ENCODE results near the gene ARMH4. TPM values are rescaled to one million over a fixed set of nuclear protein-coding genes. Genes with fewer than 3 reads are reported as not detected.

Gene ARMH4
- total and polyA plus RNA-seq, 7 experiments from 2014 or later: 1.7 TPM; not detected in 6

GRCh38 chr14:58149196-58149595 is 2.8 kb downstream of the ARMH4 start:
- CTCF ChIA-PET: no interaction called here
- Histone ChIP-seq H3K4me1 (ENCODE audit: control insufficient read depth in 2 of 2, insufficient read depth in 2 of 2, low read length in 2 of 2) (peaks cover 7 to 8% of the 10 kb centered on the region in 2 donors), H3K36me3 (ENCODE audit: control insufficient read depth in 2 of 3, insufficient read depth in 3 of 3, low read length in 3 of 3) (no peaks in the 10 kb centered on the region), H3K27me3 (ENCODE audit: control insufficient read depth in 2 of 2, insufficient read depth in 2 of 2, low read length in 2 of 2) (peaks cover 0 to 4% of the 10 kb centered on the region in 2 donors), H3K27ac (ENCODE audit: low read depth, low read length) (no peak overlapping the region), H3K9me3 (ENCODE audit: control insufficient read depth in 2 of 3, low read length in 3 of 3) (no peaks in the 10 kb centered on the region), H3K4me3 (ENCODE audit: low read length) (no peak overlapping the region)
- no peaks in the 10 kb centered on the region for H3K36me3 Mint-ChIP-seq
- H3K4me1 Mint-ChIP-seq: peaks cover 9 to 21% (median 13%) of the 10 kb centered on the region in 7 donors
- no peak for DNase-seq
- intact Hi-C loops (cut with micrococcal nuclease): no loop called here
- H3K27ac Mint-ChIP-seq: no peak overlapping the region
- H3K9me3 Mint-ChIP-seq: no peaks in the 10 kb centered on the region
- POLR2A ChIA-PET: no interaction called here
- ATAC-seq: no peak
- no peak overlapping the region for H3K4me3 Mint-ChIP-seq
- peaks cover 52 to 65% (median 63%) of the 10 kb centered on the region in 5 donors for H3K27me3 Mint-ChIP-seq

GRCh38 chr14:58146399-58146798 is 5.6 kb downstream of the ARMH4 start:
- Mint-ChIP-seq H3K36me3 (no peaks in the 10 kb centered on the region), H3K27me3 (peaks cover 32 to 53% (median 47%) of the 10 kb centered on the region in 5 donors), H3K4me3 (no peak overlapping the region), H3K9me3 (no peaks in the 10 kb centered on the region), H3K4me1 (peaks cover 0 to 7% (median 5%) of the 10 kb centered on the region in 7 donors), H3K27ac (no peak overlapping the region)
- H3K27ac ChIP-seq (ENCODE audit: low read depth, low read length): no peak overlapping the region
- no peaks in the 10 kb centered on the region for H3K36me3 ChIP-seq (ENCODE audit: control insufficient read depth in 2 of 3, insufficient read depth in 3 of 3, low read length in 3 of 3)
- no peaks in the 10 kb centered on the region for H3K9me3 ChIP-seq (ENCODE audit: control insufficient read depth in 2 of 3, low read length in 3 of 3)
- ATAC-seq (no peak), DNase-seq (no peak)
- H3K27me3 ChIP-seq (ENCODE audit: control insufficient read depth in 2 of 2, insufficient read depth in 2 of 2, low read length in 2 of 2): no peaks in the 10 kb centered on the region
- intact Hi-C loops (cut with micrococcal nuclease): no loop called here
- no peaks in the 10 kb centered on the region for H3K4me1 ChIP-seq (ENCODE audit: control insufficient read depth in 2 of 2, insufficient read depth in 2 of 2, low read length in 2 of 2)
- ChIA-PET POLR2A (no interaction called here), CTCF (interaction anchor here (0.6 to 0.9 kb wide), 2 partner anchors 18 to 39 kb away, joined by 3 to 4 read pairs; no protein-coding TSS in a partner anchor)
- H3K4me3 ChIP-seq (ENCODE audit: low read length): no peak overlapping the region

- no peak overlapping the region for H3K4me3 Mint-ChIP-seq
- ChIA-PET CTCF (interaction anchor here (0.9 kb wide), 1 partner anchor 39 kb away, joined by 4 read pairs; no protein-coding TSS in a partner anchor), POLR2A (no interaction called here)
- ATAC-seq: no peak
- peaks cover 28 to 48% (median 42%) of the 10 kb centered on the region in 5 donors for H3K27me3 Mint-ChIP-seq
- H3K9me3 Mint-ChIP-seq: no peaks in the 10 kb centered on the region
- no peaks in the 10 kb centered on the region for H3K36me3 Mint-ChIP-seq
- H3K27ac Mint-ChIP-seq: no peak overlapping the region
- Histone ChIP-seq H3K4me1 (ENCODE audit: control insufficient read depth in 2 of 2, insufficient read depth in 2 of 2, low read length in 2 of 2) (no peaks in the 10 kb centered on the region), H3K27ac (ENCODE audit: low read depth, low read length) (no peak overlapping the region), H3K4me3 (ENCODE audit: low read length) (no peak overlapping the region), H3K9me3 (ENCODE audit: control insufficient read depth in 2 of 3, low read length in 3 of 3) (no peaks in the 10 kb centered on the region), H3K36me3 (ENCODE audit: control insufficient read depth in 2 of 3, insufficient read depth in 3 of 3, low read length in 3 of 3) (no peaks in the 10 kb centered on the region), H3K27me3 (ENCODE audit: control insufficient read depth in 2 of 2, insufficient read depth in 2 of 2, low read length in 2 of 2) (no peaks in the 10 kb centered on the region)
- intact Hi-C loops (cut with micrococcal nuclease): no loop called here
- H3K4me1 Mint-ChIP-seq: peaks cover 0 to 3% (median 2%) of the 10 kb centered on the region in 7 donors
- no peak for DNase-seq
Observed at GRCh38 chr14:58145936-58146335, 6.1 kb downstream of the ARMH4 start.

- ChIA-PET POLR2A (no interaction called here), CTCF (no interaction called here)
- Mint-ChIP-seq H3K9me3 (no peaks in the 10 kb centered on the region), H3K27ac (no peak overlapping the region), H3K4me1 (peaks cover 0 to 9% (median 0%) of the 10 kb centered on the region in 7 donors), H3K36me3 (no peaks in the 10 kb centered on the region), H3K27me3 (peaks cover 5 to 25% (median 15%) of the 10 kb centered on the region in 5 donors), H3K4me3 (no peak overlapping the region)
- Histone ChIP-seq H3K9me3 (ENCODE audit: control insufficient read depth in 2 of 3, low read length in 3 of 3) (no peaks in the 10 kb centered on the region), H3K27me3 (ENCODE audit: control insufficient read depth in 2 of 2, insufficient read depth in 2 of 2, low read length in 2 of 2) (no peaks in the 10 kb centered on the region), H3K27ac (ENCODE audit: low read depth, low read length) (no peak overlapping the region), H3K4me3 (ENCODE audit: low read length) (no peak overlapping the region), H3K36me3 (ENCODE audit: control insufficient read depth in 2 of 3, insufficient read depth in 3 of 3, low read length in 3 of 3) (no peaks in the 10 kb centered on the region), H3K4me1 (ENCODE audit: control insufficient read depth in 2 of 2, insufficient read depth in 2 of 2, low read length in 2 of 2) (no peaks in the 10 kb centered on the region)
- no peak for DNase-seq
- intact Hi-C loops (cut with micrococcal nuclease): no loop called here
- ATAC-seq: no peak
Observed at GRCh38 chr14:58143106-58143505, 8.9 kb downstream of the ARMH4 start.

- Mint-ChIP-seq H3K36me3 (no peaks in the 10 kb centered on the region), H3K4me3 (no peak overlapping the region), H3K4me1 (peaks cover 0 to 10% (median 0%) of the 10 kb centered on the region in 7 donors), H3K27ac (no peak overlapping the region), H3K27me3 (peaks cover 4 to 17% (median 13%) of the 10 kb centered on the region in 5 donors), H3K9me3 (no peaks in the 10 kb centered on the region)
- CTCF ChIA-PET: no interaction called here
- ATAC-seq (no peak), DNase-seq (no peak)
- intact Hi-C loops (cut with micrococcal nuclease): no loop called here
- H3K4me1 ChIP-seq (ENCODE audit: control insufficient read depth in 2 of 2, insufficient read depth in 2 of 2, low read length in 2 of 2): no peaks in the 10 kb centered on the region
- H3K27ac ChIP-seq (ENCODE audit: low read depth, low read length): no peak overlapping the region
- H3K27me3 ChIP-seq (ENCODE audit: control insufficient read depth in 2 of 2, insufficient read depth in 2 of 2, low read length in 2 of 2): no peaks in the 10 kb centered on the region
- POLR2A ChIA-PET: no interaction called here
- H3K9me3 ChIP-seq (ENCODE audit: control insufficient read depth in 2 of 3, low read length in 3 of 3): no peaks in the 10 kb centered on the region
- no peak overlapping the region for H3K4me3 ChIP-seq (ENCODE audit: low read length)
- H3K36me3 ChIP-seq (ENCODE audit: control insufficient read depth in 2 of 3, insufficient read depth in 3 of 3, low read length in 3 of 3): no peaks in the 10 kb centered on the region
Observed at GRCh38 chr14:58141893-58142292, 10.1 kb downstream of the ARMH4 start.

- no peak overlapping the region for H3K27ac Mint-ChIP-seq
- Histone ChIP-seq H3K4me3 (ENCODE audit: low read length) (no peak overlapping the region), H3K27ac (ENCODE audit: low read depth, low read length) (no peak overlapping the region), H3K27me3 (ENCODE audit: control insufficient read depth in 2 of 2, insufficient read depth in 2 of 2, low read length in 2 of 2) (no peaks in the 10 kb centered on the region), H3K4me1 (ENCODE audit: control insufficient read depth in 2 of 2, insufficient read depth in 2 of 2, low read length in 2 of 2) (no peaks in the 10 kb centered on the region), H3K36me3 (ENCODE audit: control insufficient read depth in 2 of 3, insufficient read depth in 3 of 3, low read length in 3 of 3) (no peaks in the 10 kb centered on the region), H3K9me3 (ENCODE audit: control insufficient read depth in 2 of 3, low read length in 3 of 3) (no peaks in the 10 kb centered on the region)
- intact Hi-C loops (cut with micrococcal nuclease): no loop called here
- ATAC-seq (no peak), DNase-seq (no peak)
- CTCF ChIA-PET: interaction anchor here (0.6 kb wide), 1 partner anchor 112 kb away, joined by 3 read pairs; no protein-coding TSS in a partner anchor
- no peaks in the 10 kb centered on the region for H3K36me3 Mint-ChIP-seq
- H3K27me3 Mint-ChIP-seq: peaks cover 0 to 13% (median 5%) of the 10 kb centered on the region in 5 donors
- POLR2A ChIA-PET: no interaction called here
- no peak overlapping the region for H3K4me3 Mint-ChIP-seq
- no peaks in the 10 kb centered on the region for H3K9me3 Mint-ChIP-seq
- H3K4me1 Mint-ChIP-seq: peaks cover 0 to 10% (median 0%) of the 10 kb centered on the region in 7 donors
Observed at GRCh38 chr14:58138714-58139482, 13.1 kb downstream of the ARMH4 start.

All from naive thymus-derived CD4-positive, alpha-beta T cell (primary cell).